Ovary (tissue), 3 donors: ENCODE measurements around the gene CRAMP1.

Experiments
- EP300 ChIP-seq: sonication (generic); formaldehyde crosslinking; IDR thresholded peaks from one replicate; pipeline ENCODE4 v1.6.1; 2017; ENCODE audit warnings: antibody characterized with exemption
- POLR2A ChIP-seq: fragments of 450-650 bp; IDR thresholded peaks from one replicate; pipeline ENCODE4 v1.6.1; 2017; ENCODE audit warnings: antibody characterized with exemption, mild to moderate bottlenecking, moderate library complexity
- TF ChIP-seq, protein P1 (sequence below), 3 donors: fragments of 450-650 bp in 2 of 3; fragments of 200-600 bp in 1 of 3; IDR thresholded peaks; one replicate each; pipeline versions ENCODE4 v1.5.1 to v1.8.0; 2016 to 2022; ENCODE audit warnings: antibody characterized with exemption in 3 of 3, mild to moderate bottlenecking in 1 of 3
- donor health status: DM: no; HTN: no; CAD: no.

DNA sequence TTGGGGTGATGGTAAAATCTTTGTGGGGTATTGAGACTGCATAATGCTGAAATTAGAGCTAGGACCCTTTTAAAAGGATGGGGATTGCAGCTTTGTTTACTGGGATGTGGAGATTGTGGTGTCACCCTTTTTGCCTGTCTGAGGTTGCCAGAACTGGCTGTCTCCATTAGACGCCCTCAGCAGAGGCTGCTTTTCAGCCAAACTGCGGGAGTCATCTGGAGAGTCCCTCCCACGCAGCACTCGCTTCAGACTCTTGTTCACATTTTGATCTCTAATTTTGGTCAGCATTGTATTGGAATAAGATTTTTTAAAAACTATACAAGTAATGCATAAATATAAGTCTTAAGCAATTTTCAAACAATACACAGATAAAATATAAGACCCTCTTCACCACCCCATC lies 38.0 kb downstream of the CRAMP1 start:
- TF ChIP-seq POLR2A, result no peak
- TF ChIP-seq, protein P1, sequence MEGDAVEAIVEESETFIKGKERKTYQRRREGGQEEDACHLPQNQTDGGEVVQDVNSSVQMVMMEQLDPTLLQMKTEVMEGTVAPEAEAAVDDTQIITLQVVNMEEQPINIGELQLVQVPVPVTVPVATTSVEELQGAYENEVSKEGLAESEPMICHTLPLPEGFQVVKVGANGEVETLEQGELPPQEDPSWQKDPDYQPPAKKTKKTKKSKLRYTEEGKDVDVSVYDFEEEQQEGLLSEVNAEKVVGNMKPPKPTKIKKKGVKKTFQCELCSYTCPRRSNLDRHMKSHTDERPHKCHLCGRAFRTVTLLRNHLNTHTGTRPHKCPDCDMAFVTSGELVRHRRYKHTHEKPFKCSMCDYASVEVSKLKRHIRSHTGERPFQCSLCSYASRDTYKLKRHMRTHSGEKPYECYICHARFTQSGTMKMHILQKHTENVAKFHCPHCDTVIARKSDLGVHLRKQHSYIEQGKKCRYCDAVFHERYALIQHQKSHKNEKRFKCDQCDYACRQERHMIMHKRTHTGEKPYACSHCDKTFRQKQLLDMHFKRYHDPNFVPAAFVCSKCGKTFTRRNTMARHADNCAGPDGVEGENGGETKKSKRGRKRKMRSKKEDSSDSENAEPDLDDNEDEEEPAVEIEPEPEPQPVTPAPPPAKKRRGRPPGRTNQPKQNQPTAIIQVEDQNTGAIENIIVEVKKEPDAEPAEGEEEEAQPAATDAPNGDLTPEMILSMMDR (IDR thresholded peaks at IDR 0.05), result no peak
- TF ChIP-seq EP300, result no peak
